GM19455 (cell line): ENCODE data around the gene CFAP100.

Experiments
- ATAC-seq: cut with Tn5 transposase; IDR thresholded peaks from one replicate; pipeline ENCODE4 v1.9.1; 2021; ENCODE audit not compliant: unreplicated experiment

The CFAP100 gene

DNA sequence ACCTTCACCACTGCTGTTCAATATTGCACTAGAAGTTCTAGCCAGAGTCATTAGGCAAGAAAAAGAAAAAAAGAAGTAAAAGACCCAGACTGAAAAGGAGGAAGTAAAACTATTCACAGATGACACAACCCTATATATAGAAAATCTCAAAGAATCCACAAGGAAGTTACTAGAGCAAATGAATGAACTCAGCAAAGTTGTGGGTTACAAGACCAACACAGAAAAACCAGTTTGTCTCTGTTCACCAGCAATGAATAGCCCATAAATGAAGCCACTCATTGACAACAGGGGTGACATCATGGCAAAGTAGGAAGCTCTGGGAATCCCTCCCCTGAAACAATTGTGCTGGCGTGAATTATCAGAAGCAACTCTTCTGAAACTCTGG is 4.6 kb downstream of the CFAP100 start:
- ATAC-seq: no peak

- ATAC-seq: no peak
Observed at GRCh38 chr3:126399756-126400155, 5.0 kb downstream of the CFAP100 start.

DNA sequence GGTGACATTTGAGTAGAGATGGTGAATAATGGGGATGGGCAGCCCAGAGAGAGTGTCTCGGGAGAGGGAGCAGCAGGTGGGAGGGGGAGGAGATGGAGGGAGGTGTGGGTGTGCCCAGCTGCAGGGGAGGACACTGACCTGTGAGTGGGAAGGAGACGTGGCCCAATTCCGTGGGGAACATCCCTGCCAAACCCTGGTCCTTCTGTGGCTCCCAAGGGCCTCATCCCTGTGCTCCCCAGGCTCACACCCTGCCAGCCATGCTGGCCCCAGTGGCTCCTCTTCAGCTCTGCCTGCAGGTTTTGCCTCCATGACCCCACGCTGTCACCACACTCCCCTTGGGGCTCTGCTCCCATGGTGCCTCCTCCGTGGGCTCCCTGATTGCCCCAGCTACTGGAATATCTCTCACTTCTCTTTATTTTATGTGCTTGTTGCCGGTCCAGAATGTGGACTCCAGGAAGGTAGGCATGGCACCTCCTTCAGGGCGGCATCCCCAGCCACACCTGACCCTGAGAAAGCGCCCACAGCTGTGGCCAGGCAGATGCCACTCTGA is 7.0 kb downstream of the CFAP100 start:
- ATAC-seq: no peak

DNA sequence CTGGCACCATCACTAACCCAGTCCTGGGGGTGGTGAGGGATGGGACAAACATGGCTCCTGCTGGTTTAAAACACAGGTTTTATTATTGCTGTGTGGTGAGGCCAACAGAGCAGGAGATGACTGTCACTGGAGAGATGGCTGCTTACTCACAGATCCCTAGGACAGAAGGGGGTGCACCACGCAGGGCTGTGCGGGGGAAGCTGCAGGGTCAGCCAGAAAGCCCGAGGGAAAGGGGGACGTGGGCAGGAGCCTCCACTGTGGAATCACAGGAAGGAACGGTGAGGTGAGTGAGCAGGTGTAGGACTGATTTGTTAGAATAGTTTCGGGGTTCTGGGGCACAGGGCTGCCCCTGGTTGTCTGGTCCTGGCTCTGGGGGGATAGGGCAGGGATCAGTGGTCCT is 7.5 kb downstream of the CFAP100 start:
- ATAC-seq: no peak

- no peak for ATAC-seq
Observed at GRCh38 chr3:126402666-126403302, 8.1 kb downstream of the CFAP100 start.

GRCh38 chr3:126406389-126407296 is 11.9 kb downstream of the CFAP100 start:
- no peak for ATAC-seq

DNA sequence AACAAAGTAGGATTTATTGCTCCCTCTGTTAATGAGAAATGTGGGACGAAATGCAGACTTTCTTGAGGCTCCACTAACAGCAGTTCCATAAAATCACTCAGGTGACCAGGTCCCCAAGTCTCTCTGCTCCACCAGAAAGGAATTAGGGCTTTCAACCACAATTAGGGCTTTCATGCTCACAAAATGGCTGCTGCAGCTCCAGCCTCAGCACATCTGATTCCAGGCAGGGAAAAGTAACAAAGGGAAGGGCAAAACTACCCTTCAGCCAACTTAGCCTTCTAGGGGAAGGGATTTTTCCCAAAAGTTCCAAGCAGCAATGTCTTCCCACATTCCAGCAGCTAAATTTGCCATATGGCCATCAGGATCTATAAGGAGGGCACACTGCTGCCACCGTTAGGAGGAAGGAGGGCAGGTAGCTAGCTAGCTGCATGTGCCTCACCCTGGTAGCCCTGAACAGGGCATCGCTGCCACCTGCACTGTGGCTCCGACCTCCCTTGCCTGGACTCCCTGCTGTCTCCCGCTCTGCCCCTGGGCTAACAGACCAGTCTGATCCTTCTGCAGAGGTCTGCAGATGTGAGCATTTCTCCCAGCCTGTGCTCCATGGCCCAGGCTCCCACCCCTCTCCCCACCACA is 12.8 kb downstream of the CFAP100 start:
- no peak for ATAC-seq

- no peak for ATAC-seq
Observed at GRCh38 chr3:126408099-126408498, 13.4 kb downstream of the CFAP100 start.

DNA sequence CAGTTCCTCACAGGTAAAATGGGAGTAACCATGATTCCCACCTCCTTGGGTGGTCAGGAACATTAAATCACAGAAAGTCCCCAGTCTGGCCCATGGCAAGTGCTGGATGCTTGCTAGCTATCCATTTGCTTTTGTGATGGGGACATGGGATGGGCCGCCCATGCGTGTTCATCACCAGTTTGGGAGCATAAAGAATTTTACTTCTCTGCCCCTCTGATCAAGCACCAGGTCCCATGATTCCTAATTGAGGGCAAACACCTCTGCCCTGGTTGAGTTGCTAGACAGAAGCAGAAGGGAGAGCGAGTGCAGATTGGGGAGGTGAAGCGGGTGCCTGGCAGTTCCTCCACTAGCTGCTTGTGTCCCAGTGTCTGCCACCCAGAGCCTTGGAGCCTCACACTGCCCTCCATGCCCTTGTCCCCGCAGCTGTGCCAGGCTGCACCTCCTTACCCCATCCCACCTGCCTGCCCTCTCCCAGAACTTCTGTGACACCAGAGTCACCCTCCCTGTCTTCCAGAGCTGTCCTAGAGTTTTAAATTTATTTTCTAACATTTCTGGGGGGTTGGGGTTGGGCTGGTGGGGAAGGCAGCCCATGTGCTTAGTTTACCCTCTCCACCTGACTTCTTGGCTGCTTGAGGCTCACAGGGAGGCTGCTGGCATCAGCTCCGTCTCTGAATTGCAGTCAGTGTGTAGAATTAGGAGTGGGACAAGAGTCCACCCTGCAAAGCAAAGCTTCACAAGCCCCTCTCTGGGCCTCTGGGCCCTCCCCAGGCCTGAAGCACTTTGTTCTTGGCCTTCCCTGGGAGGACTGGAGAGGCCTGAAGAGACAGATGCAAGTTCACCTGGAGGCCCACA is 18.4 kb downstream of the CFAP100 start:
- ATAC-seq: no peak

DNA sequence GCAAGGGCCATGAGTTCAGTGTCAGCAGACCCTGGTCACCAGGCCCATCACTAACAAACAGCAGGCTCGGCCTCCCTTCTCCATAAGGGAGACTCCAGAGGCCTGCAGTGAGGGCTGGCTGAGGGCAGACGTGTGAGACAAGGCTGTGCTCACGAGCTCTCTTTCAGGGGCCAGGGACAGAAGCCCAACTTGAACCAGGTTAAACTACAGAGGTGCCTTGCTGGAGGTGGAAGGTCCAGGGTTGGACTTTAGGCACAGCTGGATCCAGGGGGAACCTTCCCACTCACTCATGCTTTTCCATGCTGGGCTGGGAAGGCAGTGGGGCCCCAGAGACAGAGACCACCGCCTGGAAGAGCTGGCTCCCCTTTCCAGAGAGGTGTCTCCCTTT is 19.0 kb downstream of the CFAP100 start:
- no peak for ATAC-seq

- ATAC-seq: no peak
Observed at GRCh38 chr3:126414406-126414805, 19.7 kb downstream of the CFAP100 start.

- ATAC-seq: no peak
Observed at GRCh38 chr3:126414961-126415660, 20.4 kb downstream of the CFAP100 start.

- ATAC-seq: no peak
Observed at GRCh38 chr3:126415661-126416591, 21.2 kb downstream of the CFAP100 start.

DNA sequence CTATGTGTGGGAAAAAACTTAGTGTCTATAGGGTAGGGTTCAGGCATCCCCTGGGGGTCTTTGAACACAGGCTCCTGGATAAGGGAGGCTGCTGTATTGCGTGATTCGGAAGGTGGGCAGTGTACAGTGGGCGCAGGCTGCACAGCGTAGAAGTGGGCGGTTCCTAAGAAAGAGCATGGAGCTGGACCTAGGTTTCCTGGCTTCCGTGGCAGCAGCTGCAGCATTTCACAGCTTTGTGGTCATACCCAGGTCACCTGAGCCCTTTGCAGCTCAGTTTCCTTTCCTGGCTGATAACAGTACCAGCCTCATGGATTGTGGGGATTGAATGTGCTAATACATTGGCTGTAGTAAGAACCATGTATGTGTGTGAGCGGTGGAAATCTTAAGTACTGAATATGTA is 22.2 kb downstream of the CFAP100 start:
- no peak for ATAC-seq

- no peak for ATAC-seq
Observed at GRCh38 chr3:126417515-126417914, 22.8 kb downstream of the CFAP100 start.

DNA sequence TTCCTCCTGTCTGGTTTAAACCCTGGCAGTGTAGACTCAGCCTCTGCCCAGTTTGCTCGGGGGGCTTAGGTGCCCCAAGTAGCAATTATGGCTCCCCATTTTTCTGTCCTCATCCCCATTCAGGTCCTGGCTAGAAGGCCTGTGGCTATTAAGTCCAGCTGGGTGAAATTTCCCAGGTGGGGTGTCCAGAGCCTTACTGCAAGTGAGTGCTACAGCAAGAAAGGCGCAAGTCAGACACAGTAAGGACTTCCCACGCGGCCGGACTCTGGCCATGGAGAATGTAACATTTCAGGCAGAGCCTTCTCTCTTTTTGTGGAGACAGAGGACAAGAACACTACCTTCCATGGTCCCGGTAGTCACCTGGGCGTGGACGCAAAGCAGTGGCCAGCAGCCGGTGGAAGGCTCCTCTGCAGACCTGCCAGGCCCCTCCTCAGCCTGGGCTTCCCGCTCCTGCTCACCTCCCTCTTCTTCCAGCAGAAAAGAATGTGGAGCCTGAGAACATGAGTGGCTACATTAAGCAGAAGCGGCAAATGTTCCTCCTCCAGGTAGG is 23.3 kb downstream of the CFAP100 start:
- no peak for ATAC-seq

- no peak for ATAC-seq
Observed at GRCh38 chr3:126418661-126419131, 24.0 kb downstream of the CFAP100 start.

DNA sequence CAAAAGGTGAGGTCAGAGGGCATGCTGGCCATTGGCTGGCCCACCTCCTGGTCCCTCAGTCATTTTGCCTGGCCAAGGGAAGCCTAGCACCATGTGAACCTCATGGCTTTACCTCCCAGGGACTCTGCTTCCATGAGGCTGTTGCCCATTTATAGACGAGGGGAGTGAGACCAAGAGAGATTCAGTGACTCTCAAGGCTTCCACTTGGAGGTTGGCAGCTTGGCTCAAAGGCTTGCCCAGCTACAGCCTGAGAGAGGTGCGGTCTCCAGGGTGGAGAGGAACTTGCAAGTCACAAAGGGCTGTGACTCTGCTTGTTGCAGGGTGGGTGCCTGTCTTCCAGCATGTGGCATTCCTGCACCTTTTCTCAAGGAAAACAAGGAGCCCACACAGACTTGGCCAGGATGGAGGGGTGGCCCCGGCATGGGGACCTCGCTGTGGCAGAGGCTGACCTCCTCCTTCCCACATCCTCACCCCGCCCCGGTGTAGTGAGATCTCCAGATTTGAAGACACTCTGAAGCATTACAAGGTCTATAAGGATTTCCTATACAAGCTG is 24.5 kb downstream of the CFAP100 start:
- no peak for ATAC-seq
